ENCODE data around the gene MGAT3. TPM values are rescaled to one million over a fixed set of nuclear protein-coding genes. Genes with fewer than 3 reads are reported as not detected.

MGAT3 gene
- total and polyA plus RNA-seq, 2 of the 13 experiments (the other 11 are each of a cell fraction or from before 2014, with no cell fraction given) = 0.11 to 0.15 TPM

DNA sequence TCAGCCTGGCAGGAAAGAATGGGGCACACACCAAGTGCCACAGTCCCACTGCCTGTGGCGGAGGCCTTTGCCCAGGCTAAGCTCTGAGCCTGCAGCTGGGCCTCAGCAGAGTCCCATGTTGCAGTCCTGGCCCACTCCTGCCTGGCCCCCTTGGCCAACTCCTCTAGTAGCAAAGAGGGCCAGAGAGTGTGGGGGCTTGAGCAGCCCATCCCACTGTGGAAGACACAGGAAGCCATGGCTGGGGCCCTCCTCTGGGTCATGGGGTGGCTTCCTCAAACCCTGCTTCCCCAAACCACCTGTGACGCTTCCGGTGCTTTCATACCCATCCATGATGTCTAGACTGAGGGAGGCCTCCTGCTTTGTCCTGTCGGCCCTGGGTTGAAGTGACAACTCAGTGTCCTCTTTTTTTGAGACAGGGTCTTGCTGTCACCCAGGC, 69.9 kb downstream of the MGAT3 start (continued):
- TF ChIP-seq, protein P1, sequence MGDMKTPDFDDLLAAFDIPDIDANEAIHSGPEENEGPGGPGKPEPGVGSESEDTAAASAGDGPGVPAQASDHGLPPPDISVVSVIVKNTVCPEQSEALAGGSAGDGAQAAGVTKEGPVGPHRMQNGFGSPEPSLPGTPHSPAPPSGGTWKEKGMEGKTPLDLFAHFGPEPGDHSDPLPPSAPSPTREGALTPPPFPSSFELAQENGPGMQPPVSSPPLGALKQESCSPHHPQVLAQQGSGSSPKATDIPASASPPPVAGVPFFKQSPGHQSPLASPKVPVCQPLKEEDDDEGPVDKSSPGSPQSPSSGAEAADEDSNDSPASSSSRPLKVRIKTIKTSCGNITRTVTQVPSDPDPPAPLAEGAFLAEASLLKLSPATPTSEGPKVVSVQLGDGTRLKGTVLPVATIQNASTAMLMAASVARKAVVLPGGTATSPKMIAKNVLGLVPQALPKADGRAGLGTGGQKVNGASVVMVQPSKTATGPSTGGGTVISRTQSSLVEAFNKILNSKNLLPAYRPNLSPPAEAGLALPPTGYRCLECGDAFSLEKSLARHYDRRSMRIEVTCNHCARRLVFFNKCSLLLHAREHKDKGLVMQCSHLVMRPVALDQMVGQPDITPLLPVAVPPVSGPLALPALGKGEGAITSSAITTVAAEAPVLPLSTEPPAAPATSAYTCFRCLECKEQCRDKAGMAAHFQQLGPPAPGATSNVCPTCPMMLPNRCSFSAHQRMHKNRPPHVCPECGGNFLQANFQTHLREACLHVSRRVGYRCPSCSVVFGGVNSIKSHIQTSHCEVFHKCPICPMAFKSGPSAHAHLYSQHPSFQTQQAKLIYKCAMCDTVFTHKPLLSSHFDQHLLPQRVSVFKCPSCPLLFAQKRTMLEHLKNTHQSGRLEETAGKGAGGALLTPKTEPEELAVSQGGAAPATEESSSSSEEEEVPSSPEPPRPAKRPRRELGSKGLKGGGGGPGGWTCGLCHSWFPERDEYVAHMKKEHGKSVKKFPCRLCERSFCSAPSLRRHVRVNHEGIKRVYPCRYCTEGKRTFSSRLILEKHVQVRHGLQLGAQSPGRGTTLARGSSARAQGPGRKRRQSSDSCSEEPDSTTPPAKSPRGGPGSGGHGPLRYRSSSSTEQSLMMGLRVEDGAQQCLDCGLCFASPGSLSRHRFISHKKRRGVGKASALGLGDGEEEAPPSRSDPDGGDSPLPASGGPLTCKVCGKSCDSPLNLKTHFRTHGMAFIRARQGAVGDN (CRISPR knock-in tag; IDR thresholded peaks at IDR 0.05) = 0 out of 2 replicates have a peak, but pooled peaks have one; percentile 4
- no peak for TF ChIP-seq SNAI1 (CRISPR knock-in tag; IDR thresholded peaks at IDR 0.05; ENCODE audit: borderline replicate concordance)
- TF ChIP-seq SPEN (CRISPR knock-in tag; IDR thresholded peaks at IDR 0.05; ENCODE audit: low read depth) = no peak
- TF ChIP-seq POLR2G (IDR thresholded peaks at IDR 0.05; ENCODE audit: low read depth, low read length) = peak; percentile 53
- no peak for TF ChIP-seq ZNF770 (CRISPR knock-in tag; IDR thresholded peaks at IDR 0.05)
- peak; percentile 95 for TF ChIP-seq AGO2 (optimal IDR thresholded peaks at IDR 0.05; ENCODE audit: low read depth, low read length)
- no peak for TF ChIP-seq HDAC6 (IDR thresholded peaks at IDR 0.05; ENCODE audit: low read depth, low read length)
